Fibroblast of the conjunctiva (primary cell): Measurements from ENCODE around the gene LRRC63.

Source experiments
- DNase-seq: peaks from one replicate; pipeline ENCODE4 v3.0.0-alpha.2; 2010; ENCODE audit warnings: low read depth

Gene LRRC63

DNA sequence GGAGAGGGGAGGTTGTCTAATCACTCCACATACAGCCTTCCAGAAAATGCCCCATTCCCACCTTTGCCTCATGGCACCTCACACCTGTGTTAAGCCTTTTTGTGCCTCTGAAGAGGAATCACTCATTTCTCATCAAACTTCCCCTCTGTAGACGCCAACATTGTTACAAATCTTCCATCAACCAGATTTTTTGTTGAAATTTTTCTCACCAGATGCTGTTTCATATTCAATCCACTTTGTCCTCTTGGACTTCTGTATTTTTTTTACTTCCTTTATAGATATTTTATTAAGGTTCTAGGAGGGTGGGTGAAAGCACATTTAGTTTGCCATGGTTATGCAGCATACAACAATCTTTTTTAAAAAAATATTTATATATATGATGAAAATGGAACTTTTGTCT lies 101.3 kb downstream of the LRRC63 start:
- no peak for DNase-seq

DNA sequence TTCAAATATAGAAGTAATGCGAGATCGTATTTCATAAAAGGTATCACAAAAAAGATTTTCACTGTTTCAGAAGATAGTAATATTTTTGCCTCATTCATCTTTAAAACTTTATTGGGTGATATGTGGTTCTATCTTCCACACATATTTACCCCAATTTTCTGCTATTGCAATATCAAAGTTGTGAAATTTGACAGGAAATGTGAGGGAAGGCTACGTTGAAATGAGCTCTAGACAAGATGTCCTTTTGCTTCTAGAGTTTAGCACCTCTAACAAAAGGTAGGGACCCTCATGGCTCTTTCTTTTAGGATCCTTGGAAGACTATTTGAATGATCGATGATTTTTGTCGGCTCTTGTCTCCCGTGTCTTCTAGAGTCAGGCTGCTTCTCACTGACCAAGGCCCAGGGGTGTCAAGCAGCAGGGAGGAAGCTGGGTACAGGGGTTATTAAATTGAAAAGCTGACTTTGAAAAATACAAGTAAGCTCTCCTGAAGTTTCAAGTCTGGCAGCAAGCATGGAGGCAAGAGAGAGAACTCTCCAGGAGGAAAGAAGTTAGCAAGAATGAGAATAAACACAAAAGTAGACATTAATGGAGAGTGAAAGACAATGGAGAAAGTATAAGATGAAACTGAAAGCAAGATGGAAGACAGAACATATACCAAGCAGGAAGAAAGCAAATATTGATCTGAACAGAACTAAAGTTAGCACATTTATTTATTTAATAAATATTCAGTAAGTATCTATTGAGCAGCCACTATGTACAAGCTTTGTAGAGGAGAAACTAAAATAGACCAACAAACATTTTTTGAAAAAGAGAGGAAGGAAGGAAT lies 101.9 kb downstream of the LRRC63 start:
- DNase-seq = no peak

DNA sequence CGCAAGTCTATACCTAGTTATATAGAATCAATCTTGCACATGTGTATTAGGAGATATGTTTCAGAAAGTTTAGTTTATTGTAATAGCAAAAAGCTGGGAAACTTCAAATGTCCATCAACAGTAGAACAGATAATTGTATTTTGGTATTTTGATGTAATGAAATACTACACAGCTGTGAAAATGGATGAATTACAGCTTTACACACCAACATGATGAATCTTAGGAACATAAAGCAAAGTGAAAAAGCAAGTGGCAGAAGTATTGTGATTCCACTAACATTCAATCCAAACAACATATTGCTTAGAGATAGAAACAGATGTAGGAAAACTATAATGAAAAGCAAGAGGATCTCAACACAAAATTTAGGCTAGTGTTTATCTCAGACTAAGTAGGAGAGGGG lies 102.9 kb downstream of the LRRC63 start:
- DNase-seq = no peak

DNA sequence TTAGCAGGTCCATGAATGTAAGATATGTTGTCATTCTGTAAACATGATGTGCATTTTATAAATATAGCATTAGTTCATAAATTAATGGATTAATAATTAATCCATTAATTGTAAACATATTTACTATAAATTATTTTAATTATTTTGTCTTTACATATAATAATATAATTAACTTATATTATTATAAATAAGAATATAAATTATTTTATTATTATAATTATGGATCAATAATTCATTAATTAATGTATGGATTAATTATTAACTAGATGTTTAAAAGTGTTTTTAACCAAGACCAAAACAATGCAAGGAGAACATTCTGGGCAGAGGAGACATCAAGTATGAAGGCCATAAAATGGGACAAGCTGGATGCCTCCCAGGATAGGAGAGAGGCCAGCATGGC lies 103.3 kb downstream of the LRRC63 start:
- no peak for DNase-seq

DNA sequence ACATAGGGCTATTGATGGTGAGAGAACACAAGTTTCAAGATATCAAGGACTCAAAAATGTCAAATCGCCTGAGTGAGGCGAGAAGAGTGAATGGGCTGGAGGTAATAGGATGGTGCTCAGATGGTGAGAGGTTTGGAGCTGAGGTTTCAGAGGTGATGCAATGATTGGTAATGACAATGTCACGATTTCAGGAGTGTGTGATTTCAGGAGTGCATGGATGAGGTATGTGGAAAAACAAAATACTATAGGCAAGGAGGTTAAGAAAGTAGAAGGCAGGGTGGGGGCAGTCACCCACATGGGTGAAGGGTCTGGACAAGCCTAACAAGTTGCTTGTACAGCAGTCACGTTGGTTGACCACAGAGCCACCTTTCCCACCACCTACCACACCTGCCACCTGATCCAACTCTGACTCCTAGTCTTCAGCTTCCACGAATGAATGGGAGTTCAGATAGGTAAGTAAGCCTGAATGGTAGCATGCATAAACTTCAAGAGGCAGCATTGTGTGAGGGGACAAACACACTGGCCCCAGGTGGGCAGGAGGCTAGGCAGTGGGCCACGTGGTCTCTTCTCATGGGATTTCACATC lies 103.9 kb downstream of the LRRC63 start:
- DNase-seq = no peak

DNA sequence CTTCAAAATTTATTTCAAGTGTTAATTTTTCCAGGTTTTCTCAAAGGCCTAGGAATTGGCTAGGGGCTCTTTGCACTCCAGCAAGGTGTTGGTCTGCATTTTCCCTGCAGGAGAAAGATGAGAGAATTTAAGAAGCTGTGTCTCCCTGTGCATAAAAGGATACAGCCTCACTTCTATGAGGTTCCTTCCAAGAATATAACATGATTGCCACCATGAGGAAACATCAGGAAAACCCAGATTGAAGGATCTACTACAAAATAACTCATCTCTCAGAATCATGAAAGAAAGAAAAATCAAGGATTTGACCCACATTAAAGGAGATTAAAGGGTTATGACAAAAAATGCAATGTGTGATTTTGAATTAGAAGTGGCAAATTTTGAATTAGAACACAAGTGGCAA lies 105.4 kb downstream of the LRRC63 start:
- no peak for DNase-seq

DNA sequence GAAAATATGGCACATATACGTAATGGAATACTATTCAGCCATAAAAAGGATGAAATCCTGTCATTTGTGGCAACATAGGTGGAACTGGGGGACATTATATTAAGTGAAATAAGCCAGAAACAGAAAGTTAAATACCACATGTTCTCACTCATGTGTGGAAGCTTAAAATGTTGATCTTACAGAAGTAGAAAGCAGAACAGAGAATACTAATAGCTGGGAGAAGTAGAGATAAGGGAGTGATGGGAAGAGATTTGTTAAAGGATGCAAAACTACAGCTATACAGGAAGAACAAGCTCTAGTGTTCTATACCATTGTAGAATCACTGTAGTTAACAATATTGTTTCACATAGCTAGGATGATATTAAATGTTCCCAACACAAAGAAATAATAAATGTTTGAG lies 107.3 kb downstream of the LRRC63 start:
- no peak for DNase-seq

DNA sequence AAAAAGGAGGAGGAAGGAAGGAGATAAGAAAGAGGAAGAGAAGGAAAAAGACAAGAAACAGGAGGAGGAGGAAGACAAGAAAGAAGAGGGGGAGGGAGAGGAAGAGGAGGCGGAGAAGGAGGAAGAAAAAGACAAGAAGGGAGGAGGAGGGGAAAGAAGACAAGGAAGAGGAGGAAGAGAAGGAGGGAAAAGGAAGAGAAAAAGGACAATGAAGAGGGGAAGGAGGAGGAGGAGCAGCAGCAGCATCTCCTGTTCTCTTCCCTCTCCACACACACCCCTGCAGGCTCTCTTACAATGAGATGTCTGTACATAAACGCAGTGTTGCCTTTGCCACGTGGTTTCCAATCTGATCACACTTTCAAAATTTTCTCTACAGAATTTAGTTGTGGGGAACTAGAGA lies 108.7 kb downstream of the LRRC63 start:
- DNase-seq = no peak

DNA sequence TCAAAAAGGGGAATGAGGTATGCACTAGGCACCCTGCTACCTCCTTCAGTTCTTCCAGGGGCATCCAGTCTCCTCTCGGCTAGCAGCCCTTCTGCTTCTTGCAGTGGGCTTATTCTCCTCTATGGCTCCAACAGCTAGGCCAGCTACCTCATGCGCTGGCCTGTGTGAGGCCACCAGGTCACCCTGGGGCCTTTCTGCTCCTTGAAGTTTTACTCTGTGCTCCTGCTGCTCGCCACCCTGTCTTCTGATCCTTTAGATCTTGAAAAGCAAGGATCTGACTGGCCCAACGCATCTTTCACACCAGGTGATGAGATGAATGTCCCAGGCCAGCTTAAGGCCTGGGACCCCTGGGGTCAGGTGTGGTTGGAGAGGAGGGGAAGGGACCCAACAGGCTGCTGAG lies 109.1 kb downstream of the LRRC63 start:
- no peak for DNase-seq

DNA sequence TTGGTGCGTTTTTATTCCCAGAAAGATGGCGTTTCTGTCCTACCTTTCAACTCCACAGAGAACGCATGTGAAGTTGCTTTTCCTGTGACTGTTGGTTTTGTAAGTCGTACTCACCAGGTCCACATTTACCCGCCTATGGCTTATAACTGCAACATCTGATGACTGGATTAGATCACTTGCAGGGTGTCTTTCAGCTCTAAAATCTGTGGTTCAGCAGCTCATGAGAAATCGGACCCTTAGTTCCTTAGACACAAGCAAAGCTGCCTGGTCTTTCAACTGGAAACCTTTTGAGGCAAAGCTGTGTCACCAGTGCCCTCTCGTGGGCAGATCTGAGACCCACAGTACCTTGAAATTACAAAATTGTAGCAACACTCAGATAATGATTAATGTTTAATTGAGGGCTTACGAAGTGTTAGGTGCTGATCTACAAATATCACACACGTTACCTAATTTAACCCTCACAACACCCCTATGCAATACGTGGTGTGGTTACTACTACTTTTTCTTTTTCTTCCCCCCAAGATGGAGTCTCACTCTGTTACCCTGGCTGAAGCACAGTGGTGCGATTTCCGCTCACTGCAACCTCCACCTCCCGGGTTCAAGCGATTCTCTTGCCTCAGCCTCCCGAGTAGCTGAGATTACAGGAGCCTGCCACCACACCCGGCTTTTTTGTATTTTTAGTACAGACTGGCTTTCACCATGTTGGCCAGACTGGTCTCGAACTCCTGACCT lies 109.9 kb downstream of the LRRC63 start:
- peak; percentile 55 for DNase-seq

DNA sequence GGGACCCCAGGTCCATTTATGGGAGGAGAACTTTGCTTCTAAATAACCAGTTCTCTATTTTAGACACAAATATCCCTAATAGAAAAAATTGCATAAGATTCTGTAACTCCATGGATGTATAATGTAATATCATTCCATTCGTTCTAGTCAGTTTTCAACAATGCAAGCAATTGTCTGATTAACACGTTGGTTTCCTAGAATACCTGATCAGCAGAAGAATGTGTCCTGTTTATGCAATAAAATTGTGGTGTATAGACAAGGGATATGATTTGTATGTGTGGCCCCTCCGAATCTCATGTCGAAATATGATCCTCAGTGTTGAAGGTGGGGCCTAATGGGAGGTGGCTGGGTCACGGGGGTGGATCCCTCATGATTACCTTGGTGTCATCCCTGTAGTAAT lies 113.2 kb downstream of the LRRC63 start:
- DNase-seq = no peak
